Gastroesophageal sphincter (tissue), 3 donors: ENCODE measurements around the gene MOB3B.

Source experiments
- CTCF ChIP-seq, 4 experiments: fragments of 200-600 bp in 2 of 4; fragments of 450-650 bp in 2 of 4; sonication (generic) in 1 of 4; IDR thresholded peaks; one replicate each; pipeline ENCODE4 v1.5.1; 2017 to 2019; ENCODE audit warnings: antibody characterized with exemption in 4 of 4, mild to moderate bottlenecking in 2 of 4, moderate library complexity in 2 of 4
- EP300 ChIP-seq: sonication (generic); formaldehyde crosslinking; IDR thresholded peaks from one replicate; pipeline ENCODE4 v1.6.1; 2017; ENCODE audit warnings: antibody characterized with exemption, mild to moderate bottlenecking
- POLR2A ChIP-seq, 2 donors: fragments of 450-650 bp; IDR thresholded peaks; one replicate each; pipeline ENCODE4 v1.6.1; 2017; ENCODE audit warnings: antibody characterized with exemption in 2 of 2, mild to moderate bottlenecking in 2 of 2, moderate library complexity in 1 of 2

DNA sequence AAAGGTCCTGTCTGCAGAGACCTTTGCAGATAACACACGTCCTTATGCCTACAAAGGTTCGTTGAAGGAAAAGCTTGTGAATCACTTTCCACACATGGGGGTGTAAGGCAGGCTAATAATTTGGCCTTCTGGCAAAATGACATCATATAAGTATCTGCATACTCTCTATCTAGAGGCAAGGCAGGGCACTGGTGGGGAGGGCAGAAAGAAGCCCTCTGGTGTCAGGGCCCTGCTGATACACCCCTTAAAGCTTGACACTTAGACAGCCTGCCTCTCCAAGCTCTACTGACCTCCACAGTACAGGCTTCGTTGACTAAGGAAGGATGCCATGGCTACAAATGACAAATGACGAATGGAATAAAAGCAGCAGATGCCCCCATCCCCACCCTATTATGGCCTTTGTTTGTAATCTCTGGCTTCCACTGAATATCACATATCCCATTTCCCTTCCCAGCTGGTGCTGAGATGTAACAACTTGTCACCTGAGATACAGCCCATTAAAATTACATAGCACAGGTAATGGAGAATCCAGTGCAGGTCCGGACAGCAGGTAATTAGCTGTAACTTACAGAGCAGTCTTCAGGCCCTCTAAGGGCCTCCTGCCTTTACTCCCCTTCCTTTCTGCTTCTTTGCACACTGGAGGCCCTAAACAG lies 82.5 kb downstream of the MOB3B start:
- TF ChIP-seq POLR2A (IDR thresholded peaks at IDR 0.05) (no peak), CTCF (IDR thresholded peaks at IDR 0.05) (no peak), EP300 (no peak)
